ENCODE data around the gene CGB3.

DNA sequence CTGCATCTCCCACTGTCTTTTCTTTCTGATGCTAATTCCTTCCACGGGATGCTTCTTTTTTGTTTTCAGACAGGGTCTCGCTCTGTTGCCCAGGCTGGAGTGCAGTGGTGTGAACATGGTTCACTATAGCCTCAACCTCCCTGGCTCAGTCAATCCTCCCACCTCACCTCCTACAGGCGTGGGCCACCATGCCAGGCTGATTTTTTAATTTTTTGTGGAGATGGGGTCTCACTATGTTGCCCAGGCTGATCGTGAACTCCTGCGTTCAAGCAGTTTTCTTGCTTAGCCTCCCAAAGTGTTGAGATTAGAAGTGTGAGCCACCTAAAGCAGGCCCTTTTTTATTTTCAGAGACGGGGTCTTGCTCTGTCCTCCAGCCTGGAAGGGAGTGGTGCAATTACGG, 35.8 kb downstream of the CGB3 start:
- TF ChIP-seq, protein P1, sequence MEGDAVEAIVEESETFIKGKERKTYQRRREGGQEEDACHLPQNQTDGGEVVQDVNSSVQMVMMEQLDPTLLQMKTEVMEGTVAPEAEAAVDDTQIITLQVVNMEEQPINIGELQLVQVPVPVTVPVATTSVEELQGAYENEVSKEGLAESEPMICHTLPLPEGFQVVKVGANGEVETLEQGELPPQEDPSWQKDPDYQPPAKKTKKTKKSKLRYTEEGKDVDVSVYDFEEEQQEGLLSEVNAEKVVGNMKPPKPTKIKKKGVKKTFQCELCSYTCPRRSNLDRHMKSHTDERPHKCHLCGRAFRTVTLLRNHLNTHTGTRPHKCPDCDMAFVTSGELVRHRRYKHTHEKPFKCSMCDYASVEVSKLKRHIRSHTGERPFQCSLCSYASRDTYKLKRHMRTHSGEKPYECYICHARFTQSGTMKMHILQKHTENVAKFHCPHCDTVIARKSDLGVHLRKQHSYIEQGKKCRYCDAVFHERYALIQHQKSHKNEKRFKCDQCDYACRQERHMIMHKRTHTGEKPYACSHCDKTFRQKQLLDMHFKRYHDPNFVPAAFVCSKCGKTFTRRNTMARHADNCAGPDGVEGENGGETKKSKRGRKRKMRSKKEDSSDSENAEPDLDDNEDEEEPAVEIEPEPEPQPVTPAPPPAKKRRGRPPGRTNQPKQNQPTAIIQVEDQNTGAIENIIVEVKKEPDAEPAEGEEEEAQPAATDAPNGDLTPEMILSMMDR (IDR thresholded peaks at IDR 0.05): no peak
- no peak for TF ChIP-seq ZFX (IDR thresholded peaks at IDR 0.05; ENCODE audit: borderline replicate concordance)
